GM23338 (cell line): Measurements from ENCODE around the gene SERINC1. TPM values are rescaled to one million over a fixed set of nuclear protein-coding genes. Genes with fewer than 3 reads are reported as not detected.

Experiments used
- ATAC-seq: fragments of 200-7000 bp; cut with Tn5 transposase; 3 replicates; pipeline ENCODE4 v1.9.1; 2020
- DNase-seq: peaks from one replicate; pipeline ENCODE4 v3.0.0-alpha.2; 2015; ENCODE audit warnings: low spot score
- H2AFZ ChIP-seq: fragments of 200-600 bp; sonication (generic); 2 replicates; pipeline ENCODE4 v1.8.0; 2016; ENCODE audit warnings: antibody characterized with exemption, mild to moderate bottlenecking, moderate library complexity
- H3F3A ChIP-seq: fragments of 200-600 bp; sonication (generic); replicated peaks from 2 replicates; pipeline ENCODE4 v1.8.0; 2017; ENCODE audit warnings: antibody characterized with exemption, mixed run types, low read depth
- H3K27ac ChIP-seq: fragments of 200-600 bp; sonication (generic); 2 replicates; pipeline ENCODE4 v1.6.1; 2016; ENCODE audit warnings: low read depth
- H3K27me3 ChIP-seq: fragments of 200-600 bp; sonication (generic); 2 replicates; pipeline ENCODE4 v1.8.0; 2016; ENCODE audit warnings: mild to moderate bottlenecking, mixed run types, moderate library complexity; ENCODE audit not compliant: insufficient read depth
- H3K36me3 ChIP-seq: fragments of 200-600 bp; sonication (generic); 2 replicates; pipeline ENCODE4 v1.8.0; 2016; ENCODE audit warnings: mild to moderate bottlenecking; ENCODE audit not compliant: insufficient read depth
- H3K4me1 ChIP-seq: fragments of 200-600 bp; sonication (generic); 2 replicates; pipeline ENCODE4 v1.8.0; 2016; ENCODE audit warnings: mild to moderate bottlenecking, moderate library complexity; ENCODE audit not compliant: insufficient read depth
- H3K4me2 ChIP-seq: fragments of 200-600 bp; sonication (generic); 2 replicates; pipeline ENCODE4 v1.7.1; 2017; ENCODE audit warnings: mixed run types
- H3K4me3 ChIP-seq: fragments of 200-600 bp; sonication (generic); 2 replicates; pipeline ENCODE4 v1.6.1; 2016; ENCODE audit warnings: mixed run types
- H3K79me2 ChIP-seq: fragments of 200-600 bp; sonication (generic); replicated peaks from 2 replicates; pipeline ENCODE4 v1.8.0; 2017; ENCODE audit warnings: mild to moderate bottlenecking; ENCODE audit not compliant: insufficient read depth
- H3K9me2 ChIP-seq: fragments of 200-600 bp; sonication (generic); 2 replicates; pipeline ENCODE4 v1.8.0; 2017; ENCODE audit not compliant: insufficient read depth
- H4K20me1 ChIP-seq: fragments of 200-600 bp; sonication (generic); replicated peaks from 2 replicates; pipeline ENCODE4 v1.8.0; 2017; ENCODE audit warnings: mild to moderate bottlenecking; ENCODE audit not compliant: insufficient read depth
- H3K27ac Mint-ChIP-seq: 2 replicates; pipeline ENCODE4 v1.8.0; 2020; ENCODE audit warnings: inconsistent platforms, mild to moderate bottlenecking, moderate library complexity, mixed read lengths
- H3K27me3 Mint-ChIP-seq: 3 replicates; pipeline ENCODE4 v1.8.0; 2022; ENCODE audit warnings: low read depth, mild to moderate bottlenecking, moderate library complexity, mixed read lengths, inconsistent platforms; ENCODE audit not compliant: insufficient read depth, poor library complexity
- H3K36me3 Mint-ChIP-seq: 3 replicates; pipeline ENCODE4 v1.8.0; 2021; ENCODE audit warnings: low read depth, mild to moderate bottlenecking, inconsistent platforms, moderate library complexity, mixed read lengths
- H3K4me1 Mint-ChIP-seq: 3 replicates; pipeline ENCODE4 v1.8.0; 2020; ENCODE audit warnings: mild to moderate bottlenecking, inconsistent platforms, mixed read lengths
- H3K4me3 Mint-ChIP-seq: 3 replicates; pipeline ENCODE4 v1.8.0; 2021; ENCODE audit warnings: moderate library complexity, mild to moderate bottlenecking, inconsistent platforms, mixed read lengths
- H3K9me3 Mint-ChIP-seq: 3 replicates; pipeline ENCODE4 v1.8.0; 2020; ENCODE audit warnings: moderate library complexity, mild to moderate bottlenecking, inconsistent platforms, mixed read lengths
- CREB1 ChIP-seq: fragments of 250-450 bp; sonication (Bioruptor Pico); IDR thresholded peaks from 2 replicates; pipeline ENCODE4 v1.5.0; 2020; ENCODE audit warnings: low read depth, mild to moderate bottlenecking, moderate library complexity
- EZH2 ChIP-seq: fragments of 200-600 bp; sonication (generic); IDR thresholded peaks from one replicate; pipeline ENCODE4 v1.8.0; 2017; ENCODE audit warnings: antibody characterized with exemption, mild to moderate bottlenecking, low read depth; ENCODE audit not compliant: unreplicated experiment
- EZH2phosphoT487 ChIP-seq: fragments of 200-600 bp; sonication (generic); IDR thresholded peaks from one replicate; pipeline ENCODE4 v1.8.1; 2018; ENCODE audit warnings: antibody characterized with exemption; ENCODE audit not compliant: unreplicated experiment
- JUNB ChIP-seq: IDR thresholded peaks from one replicate; pipeline ENCODE4 v1.6.1; 2016; ENCODE audit warnings: antibody characterized with exemption; ENCODE audit not compliant: unreplicated experiment
- POLR2AphosphoS5 ChIP-seq: IDR thresholded peaks from 2 replicates; pipeline ENCODE4 v1.6.1; 2016; ENCODE audit warnings: antibody characterized with exemption, low read depth
- REST ChIP-seq: IDR thresholded peaks from one replicate; pipeline ENCODE4 v1.6.1; 2018; ENCODE audit warnings: antibody characterized with exemption; ENCODE audit not compliant: unreplicated experiment
- ZNF114 ChIP-seq: fragments of 250-450 bp; sonication (Bioruptor Pico); IDR thresholded peaks from 2 replicates; pipeline ENCODE4 v1.5.0; 2020; ENCODE audit warnings: mild to moderate bottlenecking, moderate library complexity
- ZNF331 ChIP-seq: fragments of 250-450 bp; sonication (Bioruptor Pico); IDR thresholded peaks from 2 replicates; pipeline ENCODE4 v1.5.0; 2020; ENCODE audit warnings: low read depth, mild to moderate bottlenecking, moderate library complexity
- polyA plus RNA-seq: library from polyadenylated mRNA; unstranded; fragments of >200 nt; fragmentation: Nextera tagmentation; extraction: Ambion mirVana; gene quantifications from 2 replicates; pipeline ENCODE4 v1.2.1, GENCODE V29; 2016
- total RNA-seq: library from RNA; depleted of rRNA; stranded (reverse); fragments of >200 nt; shearing (Covaris generic); gene quantifications from 2 replicates; pipeline ENCODE4 v1.2.3, GENCODE V29; 2014
- TF ChIP-seq, protein P1 (sequence below): IDR thresholded peaks from 2 replicates; pipeline ENCODE4 v1.6.1; 2016; ENCODE audit warnings: antibody characterized with exemption
- TF ChIP-seq, protein P2 (sequence below): fragments of 250-450 bp; sonication (Bioruptor Pico); IDR thresholded peaks from 2 replicates; pipeline ENCODE4 v1.5.0; 2020; ENCODE audit warnings: mild to moderate bottlenecking, moderate library complexity

The SERINC1 gene
- total and polyA plus RNA-seq, 2 experiments from 2014 or later: 17.6 to 43.0 TPM

DNA sequence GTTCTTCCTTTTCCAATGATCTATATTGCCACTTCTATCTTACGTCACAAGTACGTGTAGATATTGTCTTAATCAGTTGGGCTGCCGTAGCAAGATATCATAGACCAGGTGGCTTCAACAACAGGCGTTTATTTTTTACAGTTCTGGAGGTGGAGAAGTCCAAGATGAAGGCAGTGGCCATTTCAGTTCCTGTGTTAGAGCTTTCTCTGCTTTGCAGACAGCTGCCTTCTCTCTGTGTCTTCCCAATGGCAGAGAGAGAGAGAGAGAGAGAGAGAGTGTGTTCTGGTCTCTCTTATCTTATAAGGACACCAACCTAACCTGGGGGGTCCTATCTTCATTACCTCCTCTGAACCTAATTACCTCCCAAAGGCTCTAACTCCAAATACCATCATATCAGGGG lies 63.9 kb downstream of the SERINC1 start:
- no peaks in the 10 kb centered on the region for H3K27me3 Mint-ChIP-seq
- no peak overlapping the region for H3K4me2 ChIP-seq
- no peak overlapping the region for H3K27ac ChIP-seq
- H2AFZ ChIP-seq: no peak overlapping the region
- peaks cover 31% of the 10 kb centered on the region for H4K20me1 ChIP-seq
- no peak overlapping the region for H3K4me3 ChIP-seq
- peaks cover 57% of the 10 kb centered on the region for H3K79me2 ChIP-seq
- H3K9me3 Mint-ChIP-seq: no peaks in the 10 kb centered on the region
- no peak overlapping the region for H3K4me3 Mint-ChIP-seq
- no peaks in the 10 kb centered on the region for H3K36me3 ChIP-seq
- peaks cover 24% of the 10 kb centered on the region for H3K4me1 Mint-ChIP-seq
- ATAC-seq: no peak
- no peak for DNase-seq
- H3K4me1 ChIP-seq: peaks cover 13% of the 10 kb centered on the region
- no peaks in the 10 kb centered on the region for H3K36me3 Mint-ChIP-seq
- no peak overlapping the region for H3K27ac Mint-ChIP-seq
- no peak for TF ChIP-seq ZNF331 (CRISPR knock-in tag)
- TF ChIP-seq EZH2phosphoT487: no peak
- no peak for TF ChIP-seq POLR2AphosphoS5
- no peak for TF ChIP-seq CREB1
- TF ChIP-seq, protein P1, sequence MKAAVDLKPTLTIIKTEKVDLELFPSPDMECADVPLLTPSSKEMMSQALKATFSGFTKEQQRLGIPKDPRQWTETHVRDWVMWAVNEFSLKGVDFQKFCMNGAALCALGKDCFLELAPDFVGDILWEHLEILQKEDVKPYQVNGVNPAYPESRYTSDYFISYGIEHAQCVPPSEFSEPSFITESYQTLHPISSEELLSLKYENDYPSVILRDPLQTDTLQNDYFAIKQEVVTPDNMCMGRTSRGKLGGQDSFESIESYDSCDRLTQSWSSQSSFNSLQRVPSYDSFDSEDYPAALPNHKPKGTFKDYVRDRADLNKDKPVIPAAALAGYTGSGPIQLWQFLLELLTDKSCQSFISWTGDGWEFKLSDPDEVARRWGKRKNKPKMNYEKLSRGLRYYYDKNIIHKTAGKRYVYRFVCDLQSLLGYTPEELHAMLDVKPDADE: no peak
- no peak for TF ChIP-seq ZNF114
- TF ChIP-seq JUNB: no peak
- TF ChIP-seq REST: no peak
- H3F3A ChIP-seq: no peaks in the 10 kb centered on the region
- H3K9me2 ChIP-seq: no peaks in the 10 kb centered on the region
- no peaks in the 10 kb centered on the region for H3K27me3 ChIP-seq

DNA sequence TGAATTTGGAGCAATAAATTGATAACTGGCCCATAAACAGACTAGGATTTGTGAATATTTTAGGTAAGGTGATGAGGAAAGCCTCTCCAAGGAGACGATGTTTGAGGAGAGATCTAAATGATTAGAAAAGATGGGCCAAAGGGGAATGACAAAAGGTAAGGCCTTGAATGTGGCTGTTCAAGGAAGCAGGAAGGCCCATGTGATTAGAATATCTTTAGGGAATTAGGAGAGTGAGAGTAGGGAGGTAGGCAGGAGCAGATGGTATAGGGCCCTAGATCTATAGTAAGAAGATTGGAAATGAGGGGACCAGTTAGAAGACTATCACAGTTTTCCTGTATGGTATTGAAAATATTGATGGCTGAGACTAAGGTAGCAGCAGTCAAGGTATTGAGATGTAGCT lies 65.4 kb downstream of the SERINC1 start:
- peaks cover 43% of the 10 kb centered on the region for H4K20me1 ChIP-seq
- H2AFZ ChIP-seq: no peak overlapping the region
- TF ChIP-seq, protein P1: no peak
- TF ChIP-seq, protein P2, sequence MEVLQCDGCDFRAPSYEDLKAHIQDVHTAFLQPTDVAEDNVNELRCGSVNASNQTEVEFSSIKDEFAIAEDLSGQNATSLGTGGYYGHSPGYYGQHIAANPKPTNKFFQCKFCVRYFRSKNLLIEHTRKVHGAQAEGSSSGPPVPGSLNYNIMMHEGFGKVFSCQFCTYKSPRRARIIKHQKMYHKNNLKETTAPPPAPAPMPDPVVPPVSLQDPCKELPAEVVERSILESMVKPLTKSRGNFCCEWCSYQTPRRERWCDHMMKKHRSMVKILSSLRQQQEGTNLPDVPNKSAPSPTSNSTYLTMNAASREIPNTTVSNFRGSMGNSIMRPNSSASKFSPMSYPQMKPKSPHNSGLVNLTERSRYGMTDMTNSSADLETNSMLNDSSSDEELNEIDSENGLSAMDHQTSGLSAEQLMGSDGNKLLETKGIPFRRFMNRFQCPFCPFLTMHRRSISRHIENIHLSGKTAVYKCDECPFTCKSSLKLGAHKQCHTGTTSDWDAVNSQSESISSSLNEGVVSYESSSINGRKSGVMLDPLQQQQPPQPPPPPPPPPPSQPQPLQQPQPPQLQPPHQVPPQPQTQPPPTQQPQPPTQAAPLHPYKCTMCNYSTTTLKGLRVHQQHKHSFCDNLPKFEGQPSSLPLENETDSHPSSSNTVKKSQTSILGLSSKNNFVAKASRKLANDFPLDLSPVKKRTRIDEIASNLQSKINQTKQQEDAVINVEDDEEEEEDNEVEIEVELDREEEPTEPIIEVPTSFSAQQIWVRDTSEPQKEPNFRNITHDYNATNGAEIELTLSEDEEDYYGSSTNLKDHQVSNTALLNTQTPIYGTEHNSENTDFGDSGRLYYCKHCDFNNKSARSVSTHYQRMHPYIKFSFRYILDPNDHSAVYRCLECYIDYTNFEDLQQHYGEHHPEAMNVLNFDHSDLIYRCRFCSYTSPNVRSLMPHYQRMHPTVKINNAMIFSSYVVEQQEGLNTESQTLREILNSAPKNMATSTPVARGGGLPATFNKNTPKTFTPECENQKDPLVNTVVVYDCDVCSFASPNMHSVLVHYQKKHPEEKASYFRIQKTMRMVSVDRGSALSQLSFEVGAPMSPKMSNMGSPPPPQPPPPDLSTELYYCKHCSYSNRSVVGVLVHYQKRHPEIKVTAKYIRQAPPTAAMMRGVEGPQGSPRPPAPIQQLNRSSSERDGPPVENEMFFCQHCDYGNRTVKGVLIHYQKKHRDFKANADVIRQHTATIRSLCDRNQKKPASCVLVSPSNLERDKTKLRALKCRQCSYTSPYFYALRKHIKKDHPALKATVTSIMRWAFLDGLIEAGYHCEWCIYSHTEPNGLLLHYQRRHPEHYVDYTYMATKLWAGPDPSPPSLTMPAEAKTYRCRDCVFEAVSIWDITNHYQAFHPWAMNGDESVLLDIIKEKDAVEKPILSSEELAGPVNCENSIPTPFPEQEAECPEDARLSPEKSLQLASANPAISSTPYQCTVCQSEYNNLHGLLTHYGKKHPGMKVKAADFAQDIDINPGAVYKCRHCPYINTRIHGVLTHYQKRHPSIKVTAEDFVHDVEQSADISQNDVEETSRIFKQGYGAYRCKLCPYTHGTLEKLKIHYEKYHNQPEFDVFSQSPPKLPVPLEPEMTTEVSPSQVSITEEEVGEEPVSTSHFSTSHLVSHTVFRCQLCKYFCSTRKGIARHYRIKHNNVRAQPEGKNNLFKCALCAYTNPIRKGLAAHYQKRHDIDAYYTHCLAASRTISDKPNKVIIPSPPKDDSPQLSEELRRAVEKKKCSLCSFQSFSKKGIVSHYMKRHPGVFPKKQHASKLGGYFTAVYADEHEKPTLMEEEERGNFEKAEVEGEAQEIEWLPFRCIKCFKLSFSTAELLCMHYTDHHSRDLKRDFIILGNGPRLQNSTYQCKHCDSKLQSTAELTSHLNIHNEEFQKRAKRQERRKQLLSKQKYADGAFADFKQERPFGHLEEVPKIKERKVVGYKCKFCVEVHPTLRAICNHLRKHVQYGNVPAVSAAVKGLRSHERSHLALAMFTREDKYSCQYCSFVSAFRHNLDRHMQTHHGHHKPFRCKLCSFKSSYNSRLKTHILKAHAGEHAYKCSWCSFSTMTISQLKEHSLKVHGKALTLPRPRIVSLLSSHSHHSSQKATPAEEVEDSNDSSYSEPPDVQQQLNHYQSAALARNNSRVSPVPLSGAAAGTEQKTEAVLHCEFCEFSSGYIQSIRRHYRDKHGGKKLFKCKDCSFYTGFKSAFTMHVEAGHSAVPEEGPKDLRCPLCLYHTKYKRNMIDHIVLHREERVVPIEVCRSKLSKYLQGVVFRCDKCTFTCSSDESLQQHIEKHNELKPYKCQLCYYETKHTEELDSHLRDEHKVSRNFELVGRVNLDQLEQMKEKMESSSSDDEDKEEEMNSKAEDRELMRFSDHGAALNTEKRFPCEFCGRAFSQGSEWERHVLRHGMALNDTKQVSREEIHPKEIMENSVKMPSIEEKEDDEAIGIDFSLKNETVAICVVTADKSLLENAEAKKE: no peak
- no peak for TF ChIP-seq POLR2AphosphoS5
- no peak for TF ChIP-seq JUNB
- TF ChIP-seq EZH2: no peak
- TF ChIP-seq ZNF331 (CRISPR knock-in tag): no peak
- no peak for TF ChIP-seq EZH2phosphoT487

More for the DNA sequence above, 65.4 kb downstream of the SERINC1 start:
- Histone ChIP-seq H3K79me2 (peaks cover 67% of the 10 kb centered on the region), H3K27ac (no peak overlapping the region), H3K36me3 (no peaks in the 10 kb centered on the region), H3K4me3 (no peak overlapping the region), H3K4me1 (peaks cover 13% of the 10 kb centered on the region), H3K9me2 (no peaks in the 10 kb centered on the region), H3K27me3 (peaks cover 12% of the 10 kb centered on the region), H3K4me2 (peak overlapping the region; percentile 38; the same call in 1 of the 2 replicates), H3F3A (no peaks in the 10 kb centered on the region)
- peak; percentile 77 for ATAC-seq
- DNase-seq: peak; percentile 27
- Mint-ChIP-seq H3K4me1 (peaks cover 24% of the 10 kb centered on the region), H3K27me3 (no peaks in the 10 kb centered on the region), H3K27ac (no peak overlapping the region), H3K36me3 (no peaks in the 10 kb centered on the region), H3K9me3 (no peaks in the 10 kb centered on the region), H3K4me3 (0 out of 3 replicates have a peak overlapping the region, but pooled peaks have one; percentile 1)
